H1 (cell line): ENCODE measurements around the gene GIPC1.

ENCODE experiments used
- CREB1 ChIP-seq: IDR thresholded peaks from 2 replicates; pipeline ENCODE4 v1.6.1; 2012; ENCODE audit warnings: inconsistent platforms
- CTCF ChIP-seq, 3 experiments: IDR thresholded peaks; 1 replicate in 2 of 3; 2 replicates in 1 of 3; pipeline versions ENCODE4 v1.5.1 to v1.6.1; 2011; ENCODE audit warnings: low read length in 3 of 3, mild to moderate bottlenecking in 3 of 3, inconsistent platforms in 2 of 3, low read depth in 1 of 3, moderate library complexity in 1 of 3; ENCODE audit not compliant: insufficient read depth in 1 of 3; ENCODE audit errors: control extremely low read depth in 1 of 3
- EZH2 ChIP-seq: fragments of 200-600 bp; sonication (generic); IDR thresholded peaks from 2 replicates; pipeline ENCODE4 v1.7.1; 2012; ENCODE audit warnings: low read depth, mild to moderate bottlenecking, moderate library complexity, low read length, inconsistent platforms; ENCODE audit not compliant: severe bottlenecking
- JUND ChIP-seq: IDR thresholded peaks from 2 replicates; pipeline ENCODE4 v1.6.1; 2011; ENCODE audit warnings: mild to moderate bottlenecking, improper control_type of control experiment, low read length
- POLR2A ChIP-seq, 2 experiments: IDR thresholded peaks; 1 replicate in 1 of 2; 2 replicates in 1 of 2; pipeline ENCODE4 v1.6.1; 2011; ENCODE audit warnings: low read depth in 2 of 2, low read length in 2 of 2, mild to moderate bottlenecking in 2 of 2; ENCODE audit errors: control extremely low read depth in 1 of 2
- TCF12 ChIP-seq: IDR thresholded peaks from 2 replicates; pipeline ENCODE4 v1.6.1; 2011; ENCODE audit warnings: low read depth, mild to moderate bottlenecking, low read length
- TF ChIP-seq, protein P1 (sequence below): IDR thresholded peaks from 2 replicates; pipeline ENCODE4 v1.6.1; 2011; ENCODE audit warnings: low read depth, mild to moderate bottlenecking, low read length; ENCODE audit not compliant: insufficient read depth

- no peak for TF ChIP-seq TCF12
- TF ChIP-seq JUND, result no peak
- no peak for TF ChIP-seq CTCF (IDR thresholded peaks at IDR 0.05; ENCODE audit: control extremely low read depth in 1 of 3, insufficient read depth in 1 of 3, low read depth in 1 of 3, low read length in 3 of 3)
- TF ChIP-seq, protein P1, sequence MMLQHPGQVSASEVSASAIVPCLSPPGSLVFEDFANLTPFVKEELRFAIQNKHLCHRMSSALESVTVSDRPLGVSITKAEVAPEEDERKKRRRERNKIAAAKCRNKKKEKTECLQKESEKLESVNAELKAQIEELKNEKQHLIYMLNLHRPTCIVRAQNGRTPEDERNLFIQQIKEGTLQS, result no peak
- peak; percentile 91 to 94 for TF ChIP-seq POLR2A (IDR thresholded peaks at IDR 0.05; ENCODE audit: control extremely low read depth in 1 of 2, low read depth in 2 of 2, low read length in 2 of 2)
- no peak for TF ChIP-seq EZH2
- no peak; the same call in 1 of the 2 replicates for TF ChIP-seq CREB1
Observed at GRCh38 chr19:14517840-14518505, 22.0 kb upstream of the GIPC1 start, which contains the start of gene DNAJB1.
